Stimulated activated CD4-positive, alpha-beta T cell treated with anti-CD3 and anti-CD28 coated beads, Interleukin-1b, Interleukin-23, amount 100 ng/mL, for 4 hours (primary cell): ENCODE data around the gene SFT2D2.
A peak's percentile ranks its signal among the peaks of the same experiment; 100 is the strongest.
"Not testable (repeated sequence)": the region's sequence is repeated elsewhere in the genome, so short reads cannot be mapped to it uniquely, and the experiment has no call there.

ENCODE experiments used
- DNase-seq, 2 donors: peaks; one replicate each; pipeline ENCODE4 v3.0.0-alpha.2; 2020; ENCODE audit warnings: low read depth in 2 of 2

The SFT2D2 gene

GRCh38 chr1:168225476-168226190 lies at the start of gene SFT2D2:
TSS of gene SFT2D2 (plus strand) at chr1:168226004. CDS start at chr1:168226080, 76 bp downstream.
- peak; percentile 63 to 77 for DNase-seq

GRCh38 chr1:168178227-168178637 lies 47.6 kb upstream of the SFT2D2 start:
- no peak for DNase-seq

- peak; percentile 90 to 93 for DNase-seq
These were observed 47.0 kb upstream of the SFT2D2 start, which contains the start of gene TIPRL for GRCh38 chr1:168178638-168179437. TSS of gene TIPRL (plus strand) at chr1:168178962. CDS start at chr1:168179078, 116 bp downstream.

- no peak for DNase-seq
These were observed 46.2 kb upstream of the SFT2D2 start for GRCh38 chr1:168179438-168180147.

GRCh38 chr1:168180148-168180524 lies 45.7 kb upstream of the SFT2D2 start:
- no peak for DNase-seq

GRCh38 chr1:168181063-168181720 lies 44.6 kb upstream of the SFT2D2 start:
- not testable (repeated sequence) for DNase-seq

GRCh38 chr1:168187177-168187576 lies 38.6 kb upstream of the SFT2D2 start:
- DNase-seq = no peak

GRCh38 chr1:168190403-168190802 lies 35.4 kb upstream of the SFT2D2 start:
- DNase-seq = no peak

- no peak for DNase-seq
These were observed 30.3 kb upstream of the SFT2D2 start for GRCh38 chr1:168195199-168196135.

GRCh38 chr1:168199056-168199455 lies 26.7 kb upstream of the SFT2D2 start:
- no peak for DNase-seq

- DNase-seq = no peak
These were observed 22.7 kb upstream of the SFT2D2 start for GRCh38 chr1:168202941-168203654.

- DNase-seq = no peak
These were observed 19.7 kb upstream of the SFT2D2 start for GRCh38 chr1:168206111-168206510.

- not testable (repeated sequence) for DNase-seq
These were observed 18.1 kb upstream of the SFT2D2 start for GRCh38 chr1:168207673-168208072.

GRCh38 chr1:168210312-168210711 lies 15.5 kb upstream of the SFT2D2 start:
- DNase-seq = no peak

GRCh38 chr1:168213349-168213748 lies 12.5 kb upstream of the SFT2D2 start:
- DNase-seq = no peak

- DNase-seq = no peak
These were observed 9.6 kb upstream of the SFT2D2 start for GRCh38 chr1:168216171-168216570.

GRCh38 chr1:168217664-168218063 lies 8.1 kb upstream of the SFT2D2 start:
- no peak for DNase-seq

- no peak for DNase-seq
These were observed 7.1 kb upstream of the SFT2D2 start for GRCh38 chr1:168218658-168219057.

GRCh38 chr1:168220470-168220871 lies 5.3 kb upstream of the SFT2D2 start:
- no peak for DNase-seq

- DNase-seq = no peak
These were observed 4.5 kb upstream of the SFT2D2 start for GRCh38 chr1:168221275-168221674.
